Astrocyte (in vitro differentiated cells and primary cell): ENCODE data around the gene NSD2.

Source experiments
- CTCF ChIP-seq: IDR thresholded peaks from 2 replicates; pipeline ENCODE4 v1.5.1; 2011; ENCODE audit warnings: low read depth, mild to moderate bottlenecking, inconsistent platforms, low read length, moderate library complexity; ENCODE audit not compliant: insufficient read depth
- EZH2 ChIP-seq: IDR thresholded peaks from 2 replicates; pipeline ENCODE4 v1.6.1; 2012; ENCODE audit warnings: mild to moderate bottlenecking, low read length, inconsistent platforms; ENCODE audit not compliant: insufficient read depth

- TF ChIP-seq CTCF (no peak), EZH2 (no peak)
These were observed 29.3 kb upstream of the NSD2 start for GRCh38 chr4:1841887-1842210.
